ENCODE measurements around the gene THNSL1.

The THNSL1 gene

DNA sequence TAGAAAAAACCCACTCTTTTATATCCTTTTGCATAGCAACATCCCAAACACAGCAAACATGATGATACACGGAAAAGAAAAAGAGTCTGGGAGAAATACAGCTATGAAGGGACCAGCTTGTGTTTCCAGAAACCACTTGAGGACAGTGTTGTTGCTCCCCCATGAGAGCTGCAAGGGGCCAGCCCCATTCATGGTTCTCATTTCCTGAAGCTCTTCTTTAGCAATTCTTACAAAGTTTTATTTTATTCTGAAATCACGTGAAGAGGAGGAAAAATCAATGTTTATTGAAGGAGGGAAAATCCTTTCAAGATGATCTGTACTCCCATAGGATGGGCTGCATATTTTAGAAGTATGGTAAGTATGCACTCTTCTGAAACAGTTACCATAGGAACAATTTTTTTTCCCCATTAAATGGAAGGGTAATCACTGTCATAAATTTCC lies 46.6 kb upstream of the THNSL1 start:
- H4K20me1 ChIP-seq (ENCODE audit: control insufficient read depth, insufficient read depth, low read depth, low read length) = no peaks in the 10 kb centered on the region
- H3K4me1 ChIP-seq (ENCODE audit: control insufficient read depth, low read length) = no peaks in the 10 kb centered on the region
- H3F3A ChIP-seq (ENCODE audit: control insufficient read depth, insufficient read depth) = no peaks in the 10 kb centered on the region
- H3K27ac ChIP-seq (ENCODE audit: low read depth, low read length) = no peak overlapping the region
- no peaks in the 10 kb centered on the region for H3K79me2 ChIP-seq (ENCODE audit: control insufficient read depth, low read length)
- no peaks in the 10 kb centered on the region for H3K27me3 ChIP-seq (ENCODE audit: control insufficient read depth, low read length)
- no peaks in the 10 kb centered on the region for H3K9me2 ChIP-seq (replicated peaks; ENCODE audit: control insufficient read depth, low read length)
- no peak overlapping the region for H3K4me3 ChIP-seq (ENCODE audit: low read length)
- H3K36me3 ChIP-seq (ENCODE audit: control insufficient read depth, low read length) = no peaks in the 10 kb centered on the region
- H3K4me2 ChIP-seq (ENCODE audit: low read length) = no peak overlapping the region
- no peaks in the 10 kb centered on the region for H3K9me3 ChIP-seq (ENCODE audit: control insufficient read depth, insufficient read depth, low read length)
- TF ChIP-seq, protein P1, sequence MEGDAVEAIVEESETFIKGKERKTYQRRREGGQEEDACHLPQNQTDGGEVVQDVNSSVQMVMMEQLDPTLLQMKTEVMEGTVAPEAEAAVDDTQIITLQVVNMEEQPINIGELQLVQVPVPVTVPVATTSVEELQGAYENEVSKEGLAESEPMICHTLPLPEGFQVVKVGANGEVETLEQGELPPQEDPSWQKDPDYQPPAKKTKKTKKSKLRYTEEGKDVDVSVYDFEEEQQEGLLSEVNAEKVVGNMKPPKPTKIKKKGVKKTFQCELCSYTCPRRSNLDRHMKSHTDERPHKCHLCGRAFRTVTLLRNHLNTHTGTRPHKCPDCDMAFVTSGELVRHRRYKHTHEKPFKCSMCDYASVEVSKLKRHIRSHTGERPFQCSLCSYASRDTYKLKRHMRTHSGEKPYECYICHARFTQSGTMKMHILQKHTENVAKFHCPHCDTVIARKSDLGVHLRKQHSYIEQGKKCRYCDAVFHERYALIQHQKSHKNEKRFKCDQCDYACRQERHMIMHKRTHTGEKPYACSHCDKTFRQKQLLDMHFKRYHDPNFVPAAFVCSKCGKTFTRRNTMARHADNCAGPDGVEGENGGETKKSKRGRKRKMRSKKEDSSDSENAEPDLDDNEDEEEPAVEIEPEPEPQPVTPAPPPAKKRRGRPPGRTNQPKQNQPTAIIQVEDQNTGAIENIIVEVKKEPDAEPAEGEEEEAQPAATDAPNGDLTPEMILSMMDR (IDR thresholded peaks at IDR 0.05; ENCODE audit: low read depth, low read length, poor library complexity, severe bottlenecking) = no peak
- TF ChIP-seq EZH2phosphoT487 (IDR thresholded peaks at IDR 0.05; ENCODE audit: borderline replicate concordance, low read length) = no peak

DNA sequence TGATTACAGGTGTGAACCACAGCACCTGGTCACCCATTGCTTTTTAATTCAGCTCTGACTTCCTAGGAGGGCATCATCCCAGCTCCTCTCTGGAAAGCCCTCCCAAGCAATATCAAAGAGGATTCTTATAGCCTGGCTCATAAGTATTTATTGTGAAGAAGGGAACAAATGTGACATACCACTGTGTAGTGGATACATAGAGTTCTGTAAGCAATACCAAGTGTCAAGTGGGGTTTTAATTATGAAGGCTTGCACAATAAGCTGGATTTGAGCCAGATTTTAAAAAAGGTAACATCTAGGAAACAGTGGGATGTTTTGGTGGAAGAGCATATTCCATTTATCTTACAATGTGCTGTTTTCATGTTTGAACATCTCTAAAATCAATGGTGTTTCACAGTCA lies 45.0 kb upstream of the THNSL1 start:
- H3K4me3 ChIP-seq (ENCODE audit: low read length) = no peak overlapping the region
- H3F3A ChIP-seq (ENCODE audit: control insufficient read depth, insufficient read depth) = no peaks in the 10 kb centered on the region
- H3K4me1 ChIP-seq (ENCODE audit: control insufficient read depth, low read length) = no peaks in the 10 kb centered on the region
- no peaks in the 10 kb centered on the region for H3K36me3 ChIP-seq (ENCODE audit: control insufficient read depth, low read length)
- no peaks in the 10 kb centered on the region for H3K9me3 ChIP-seq (ENCODE audit: control insufficient read depth, insufficient read depth, low read length)
- no peak overlapping the region for H3K4me2 ChIP-seq (ENCODE audit: low read length)
- H3K9me2 ChIP-seq (replicated peaks; ENCODE audit: control insufficient read depth, low read length) = no peaks in the 10 kb centered on the region
- no peaks in the 10 kb centered on the region for H4K20me1 ChIP-seq (ENCODE audit: control insufficient read depth, insufficient read depth, low read depth, low read length)
- H3K27me3 ChIP-seq (ENCODE audit: control insufficient read depth, low read length) = no peaks in the 10 kb centered on the region
- TF ChIP-seq, protein P1 (IDR thresholded peaks at IDR 0.05; ENCODE audit: low read depth, low read length, poor library complexity, severe bottlenecking) = no peak
- TF ChIP-seq EZH2phosphoT487 (IDR thresholded peaks at IDR 0.05; ENCODE audit: borderline replicate concordance, low read length) = no peak
- no peak overlapping the region for H3K27ac ChIP-seq (ENCODE audit: low read depth, low read length)
- no peaks in the 10 kb centered on the region for H3K79me2 ChIP-seq (ENCODE audit: control insufficient read depth, low read length)

DNA sequence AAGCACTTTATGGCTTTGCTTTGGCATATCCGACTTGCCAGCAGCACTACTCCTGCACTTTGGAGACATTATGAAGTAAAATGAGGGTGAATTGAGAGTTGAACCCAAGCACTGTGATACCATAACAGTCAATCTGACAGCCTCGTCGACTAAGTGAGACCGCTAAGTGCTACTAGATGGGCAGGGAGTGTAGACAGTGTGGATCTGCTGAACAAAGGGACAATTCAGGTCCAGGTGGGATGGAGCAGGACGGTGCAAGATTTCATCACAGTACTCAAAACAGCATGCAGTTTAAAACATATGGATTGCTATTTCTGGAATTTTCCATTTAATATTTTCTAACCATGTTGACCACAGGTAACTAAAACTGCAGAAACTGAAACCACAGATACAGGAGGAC lies 43.2 kb upstream of the THNSL1 start:
- H3K27ac ChIP-seq (ENCODE audit: low read depth, low read length) = no peak overlapping the region
- TF ChIP-seq, protein P1 (IDR thresholded peaks at IDR 0.05; ENCODE audit: low read depth, low read length, poor library complexity, severe bottlenecking) = no peak
- no peak for TF ChIP-seq EZH2phosphoT487 (IDR thresholded peaks at IDR 0.05; ENCODE audit: borderline replicate concordance, low read length)
- H3K36me3 ChIP-seq (ENCODE audit: control insufficient read depth, low read length) = no peaks in the 10 kb centered on the region
- H3K9me3 ChIP-seq (ENCODE audit: control insufficient read depth, insufficient read depth, low read length) = no peaks in the 10 kb centered on the region
- H3K79me2 ChIP-seq (ENCODE audit: control insufficient read depth, low read length) = no peaks in the 10 kb centered on the region
- no peaks in the 10 kb centered on the region for H3K9me2 ChIP-seq (replicated peaks; ENCODE audit: control insufficient read depth, low read length)
- H3K4me1 ChIP-seq (ENCODE audit: control insufficient read depth, low read length) = no peaks in the 10 kb centered on the region
- H3K27me3 ChIP-seq (ENCODE audit: control insufficient read depth, low read length) = no peaks in the 10 kb centered on the region
- no peaks in the 10 kb centered on the region for H4K20me1 ChIP-seq (ENCODE audit: control insufficient read depth, insufficient read depth, low read depth, low read length)
- no peaks in the 10 kb centered on the region for H3F3A ChIP-seq (ENCODE audit: control insufficient read depth, insufficient read depth)
- H3K4me3 ChIP-seq (ENCODE audit: low read length) = no peak overlapping the region
- no peak overlapping the region for H3K4me2 ChIP-seq (ENCODE audit: low read length)

DNA sequence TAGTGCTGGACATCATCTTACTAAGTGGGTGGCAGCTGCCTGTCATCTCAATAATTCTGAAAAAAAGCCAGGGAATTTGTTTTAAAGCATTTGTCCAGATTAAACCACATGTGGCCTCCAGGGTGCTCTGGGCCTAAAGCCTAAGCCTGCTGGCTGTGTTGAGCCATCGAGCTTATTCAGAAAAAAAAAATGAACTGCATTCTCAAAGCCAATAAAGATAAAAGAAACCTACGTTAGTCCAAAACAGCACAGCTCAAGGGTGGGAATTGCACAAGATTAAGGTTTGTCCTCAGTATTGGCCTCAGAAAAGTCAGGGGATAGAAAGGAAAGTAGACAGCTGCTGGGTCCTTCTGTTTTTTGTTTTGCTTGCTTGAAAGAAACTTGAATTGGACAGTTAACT lies 41.4 kb upstream of the THNSL1 start:
- Histone ChIP-seq H3K9me2 (replicated peaks; ENCODE audit: control insufficient read depth, low read length) (no peaks in the 10 kb centered on the region), H3K79me2 (ENCODE audit: control insufficient read depth, low read length) (no peaks in the 10 kb centered on the region), H3K9me3 (ENCODE audit: control insufficient read depth, insufficient read depth, low read length) (no peaks in the 10 kb centered on the region), H3K36me3 (ENCODE audit: control insufficient read depth, low read length) (no peaks in the 10 kb centered on the region), H3K4me1 (ENCODE audit: control insufficient read depth, low read length) (no peaks in the 10 kb centered on the region), H3F3A (ENCODE audit: control insufficient read depth, insufficient read depth) (no peaks in the 10 kb centered on the region), H3K4me2 (ENCODE audit: low read length) (no peak overlapping the region), H3K4me3 (ENCODE audit: low read length) (no peak overlapping the region), H3K27ac (ENCODE audit: low read depth, low read length) (no peak overlapping the region), H4K20me1 (ENCODE audit: control insufficient read depth, insufficient read depth, low read depth, low read length) (no peaks in the 10 kb centered on the region), H3K27me3 (ENCODE audit: control insufficient read depth, low read length) (no peaks in the 10 kb centered on the region)
- no peak for TF ChIP-seq EZH2phosphoT487 (IDR thresholded peaks at IDR 0.05; ENCODE audit: borderline replicate concordance, low read length)
- TF ChIP-seq, protein P1 (IDR thresholded peaks at IDR 0.05; ENCODE audit: low read depth, low read length, poor library complexity, severe bottlenecking) = no peak

All from DOHH2 (cell line).